ENCODE data around the gene CNOT9.

The CNOT9 gene

GRCh38 chr2:218626369-218626768, 57.7 kb downstream of the CNOT9 start:
- peaks cover 7% of the 10 kb centered on the region for H3K36me3 ChIP-seq
- no peak for TF ChIP-seq CTCF (IDR thresholded peaks at IDR 0.05; ENCODE audit: low read depth, low read length)
- H3K4me3 ChIP-seq (ENCODE audit: low read depth, low read length) = no peak overlapping the region

GRCh38 chr2:218627939-218628338, 59.3 kb downstream of the CNOT9 start:
- Histone ChIP-seq H3K9me3 (ENCODE audit: severe bottlenecking) (no peaks in the 10 kb centered on the region), H3K27ac (no peak overlapping the region), H3K27me3 (ENCODE audit: insufficient read depth, low read depth, severe bottlenecking) (no peaks in the 10 kb centered on the region), H3K4me3 (ENCODE audit: low read depth, low read length) (no peak overlapping the region), H3K36me3 (peaks cover 9% of the 10 kb centered on the region)
- no peak for TF ChIP-seq CTCF (IDR thresholded peaks at IDR 0.05; ENCODE audit: low read depth, low read length)
- no peak for DNase-seq

More at GRCh38 chr2:218626369-218626768, 57.7 kb downstream of the CNOT9 start:
- no peak for DNase-seq
- Histone ChIP-seq H3K27me3 (ENCODE audit: insufficient read depth, low read depth, severe bottlenecking) (no peaks in the 10 kb centered on the region), H3K27ac (no peak overlapping the region), H3K9me3 (ENCODE audit: severe bottlenecking) (no peaks in the 10 kb centered on the region)

- Histone ChIP-seq H3K36me3 (peaks cover 32% of the 10 kb centered on the region), H3K27me3 (ENCODE audit: insufficient read depth, low read depth, severe bottlenecking) (no peaks in the 10 kb centered on the region), H3K9me3 (ENCODE audit: severe bottlenecking) (no peaks in the 10 kb centered on the region), H3K27ac (no peak overlapping the region), H3K4me3 (ENCODE audit: low read depth, low read length) (no peak overlapping the region)
- TF ChIP-seq CTCF (IDR thresholded peaks at IDR 0.05; ENCODE audit: low read depth, low read length) = no peak
- DNase-seq = no peak
Observed at GRCh38 chr2:218631837-218632236, 63.2 kb downstream of the CNOT9 start.

GRCh38 chr2:218635719-218636118, 67.1 kb downstream of the CNOT9 start:
- Histone ChIP-seq H3K4me3 (ENCODE audit: low read depth, low read length) (no peak overlapping the region), H3K27ac (no peak overlapping the region), H3K36me3 (peaks cover 66% of the 10 kb centered on the region), H3K27me3 (ENCODE audit: insufficient read depth, low read depth, severe bottlenecking) (no peaks in the 10 kb centered on the region), H3K9me3 (ENCODE audit: severe bottlenecking) (no peaks in the 10 kb centered on the region)
- no peak for DNase-seq
- TF ChIP-seq CTCF (IDR thresholded peaks at IDR 0.05; ENCODE audit: low read depth, low read length) = no peak

GRCh38 chr2:218638372-218638771, 69.7 kb downstream of the CNOT9 start:
- no peaks in the 10 kb centered on the region for H3K9me3 ChIP-seq (ENCODE audit: severe bottlenecking)
- DNase-seq = no peak
- H3K36me3 ChIP-seq = peaks cover 90% of the 10 kb centered on the region
- no peaks in the 10 kb centered on the region for H3K27me3 ChIP-seq (ENCODE audit: insufficient read depth, low read depth, severe bottlenecking)
- no peak for TF ChIP-seq CTCF (IDR thresholded peaks at IDR 0.05; ENCODE audit: low read depth, low read length)
- H3K27ac ChIP-seq = no peak overlapping the region
- no peak overlapping the region for H3K4me3 ChIP-seq (ENCODE audit: low read depth, low read length)

DNA sequence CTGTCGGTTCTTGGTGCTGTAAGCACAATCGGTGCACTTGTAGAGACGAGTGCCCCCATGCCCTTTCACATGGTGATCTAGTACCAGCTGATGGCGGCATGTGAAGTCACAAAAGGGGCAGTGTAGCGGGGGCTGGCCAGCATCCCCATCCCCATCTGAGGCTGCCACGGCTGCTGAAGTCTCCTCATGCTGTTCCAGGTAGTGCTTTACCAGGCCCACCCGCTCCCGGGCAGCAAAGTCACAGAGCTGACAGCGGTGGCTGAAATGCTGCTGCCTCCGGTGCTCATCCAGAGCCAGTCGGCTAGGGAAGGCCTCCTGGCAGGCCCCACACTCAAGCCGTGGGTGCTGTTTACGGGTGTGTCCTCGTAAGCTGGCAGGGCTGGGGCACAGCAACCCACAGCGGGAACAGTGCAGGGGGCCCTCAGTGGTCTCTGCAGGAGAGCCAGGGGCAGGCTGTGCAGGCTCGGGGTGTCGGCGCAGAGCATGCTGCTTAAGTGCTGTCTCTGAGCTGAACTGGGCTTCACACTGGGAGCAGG, 73.5 kb downstream of the CNOT9 start:
- H3K36me3 ChIP-seq = peaks cover 92% of the 10 kb centered on the region

More for the DNA sequence above, 73.5 kb downstream of the CNOT9 start:
- Histone ChIP-seq H3K9me3 (ENCODE audit: severe bottlenecking) (no peaks in the 10 kb centered on the region), H3K4me3 (ENCODE audit: low read depth, low read length) (no peak overlapping the region), H3K27me3 (ENCODE audit: insufficient read depth, low read depth, severe bottlenecking) (no peaks in the 10 kb centered on the region), H3K27ac (no peak overlapping the region)
- DNase-seq = no peak
- TF ChIP-seq CTCF (IDR thresholded peaks at IDR 0.05; ENCODE audit: low read depth, low read length) = no peak
